H1 (cell line): ENCODE data around the gene ZNF791. TPM values are rescaled to one million over a fixed set of nuclear protein-coding genes. Genes with fewer than 3 reads are reported as not detected.
"Not testable (repeated sequence)": the region's sequence is repeated elsewhere in the genome, so short reads cannot be mapped to it uniquely, and the experiment has no call there.

Experiments
- CTCF ChIA-PET: fragments of 300-600 bp; sonication (Branson Sonifier 250); formaldehyde crosslinking; loops from one replicate; lab custom pipeline; 2021; ENCODE audit not compliant: partially characterized antibody; lab: Charles Lee
- POLR2A ChIA-PET: fragments of 300-600 bp; sonication (Branson Sonifier 250); formaldehyde crosslinking; loops from one replicate; lab custom pipeline; 2021; ENCODE audit warnings: inconsistent platforms; ENCODE audit not compliant: partially characterized antibody; lab: Charles Lee
- DNase-seq, 2 experiments: peaks; one replicate each; pipeline versions ENCODE4 v3.0.0 to v3.0.0-alpha.2; 2010 to 2022; ENCODE audit warnings: low spot score in 2 of 2, low read depth in 1 of 2, mixed read lengths in 1 of 2
- FAIRE-seq: peaks from 2 replicates; lab custom pipeline; 2011; peaks lifted over from hg19 to GRCh38; lab: Jason Lieb, UNC
- H2AFZ ChIP-seq: 2 replicates; pipeline ENCODE4 v1.8.1; 2012; ENCODE audit warnings: low read length, inconsistent platforms
- H2AK5ac ChIP-seq: 2 replicates; pipeline ENCODE4 v1.6.1; 2013; ENCODE audit warnings: low read depth, low read length
- H2BK120ac ChIP-seq: replicated peaks from 2 replicates; pipeline ENCODE3; 2013; ENCODE audit warnings: low read depth, low read length, inconsistent platforms
- H2BK12ac ChIP-seq: 2 replicates; pipeline ENCODE4 v1.6.1; 2013; ENCODE audit warnings: low read depth, low read length
- H2BK15ac ChIP-seq: 2 replicates; pipeline ENCODE4 v1.6.1; 2013; ENCODE audit warnings: low read length
- H2BK20ac ChIP-seq: 2 replicates; pipeline ENCODE4 v1.6.1; 2013; ENCODE audit warnings: low read length
- H2BK5ac ChIP-seq: 2 replicates; pipeline ENCODE4 v1.6.1; 2013; ENCODE audit warnings: low read depth, low read length
- H3K14ac ChIP-seq: 2 replicates; pipeline ENCODE4 v1.6.1; 2013; ENCODE audit warnings: inconsistent platforms; ENCODE audit not compliant: insufficient read length
- H3K18ac ChIP-seq: 2 replicates; pipeline ENCODE4 v1.6.1; 2013; ENCODE audit warnings: low read length; ENCODE audit errors: extremely low read depth
- H3K23ac ChIP-seq: 2 replicates; pipeline ENCODE4 v1.6.1; 2013; ENCODE audit warnings: inconsistent platforms; ENCODE audit not compliant: insufficient read length
- H3K23me2 ChIP-seq: 2 replicates; pipeline ENCODE4 v1.6.1; 2013; ENCODE audit warnings: low read depth, low read length
- H3K27ac ChIP-seq: 2 replicates; pipeline ENCODE4 v1.6.1; 2011; ENCODE audit warnings: low read depth, low read length, inconsistent platforms
- H3K27me3 ChIP-seq, 4 experiments: replicated peaks in 1 of 4; 1 replicate in 1 of 4; 2 replicates in 3 of 4; pipeline versions ENCODE4 v1.6.1 to v1.8.1; 2011 to 2013; ENCODE audit warnings: low read length in 3 of 4, mild to moderate bottlenecking in 3 of 4, inconsistent platforms in 2 of 4, mixed read lengths in 2 of 4, moderate library complexity in 1 of 4; ENCODE audit not compliant: control insufficient read depth in 3 of 4, insufficient read depth in 3 of 4; ENCODE audit errors: extremely low read depth in 1 of 4
- H3K36me3 ChIP-seq, 4 experiments: 2 replicates each; pipeline versions ENCODE4 v1.6.1 to v1.8.1; 2011 to 2013; ENCODE audit warnings: mild to moderate bottlenecking in 4 of 4, low read length in 3 of 4, moderate library complexity in 2 of 4, control low read depth in 1 of 4, inconsistent platforms in 1 of 4; ENCODE audit not compliant: insufficient read depth in 4 of 4, control insufficient read depth in 2 of 4
- H3K4ac ChIP-seq: replicated peaks from 2 replicates; pipeline ENCODE3; 2013; ENCODE audit warnings: low read length, low read depth, mixed read lengths, inconsistent platforms; ENCODE audit not compliant: insufficient read length
- H3K4me1 ChIP-seq, 4 experiments: replicated peaks in 1 of 4; 1 replicate in 1 of 4; 2 replicates in 3 of 4; pipeline versions ENCODE4 v1.6.1 to v1.8.1; 2011 to 2013; ENCODE audit warnings: low read length in 3 of 4, inconsistent platforms in 2 of 4, mixed read lengths in 1 of 4; ENCODE audit not compliant: insufficient read depth in 4 of 4, control insufficient read depth in 3 of 4
- H3K4me2 ChIP-seq, 2 experiments: 2 replicates each; pipeline versions ENCODE4 v1.6.1 to v1.8.1; 2011 to 2013; ENCODE audit warnings: low read depth in 2 of 2, low read length in 2 of 2, control low read depth in 1 of 2, inconsistent platforms in 1 of 2, mild to moderate bottlenecking in 1 of 2; ENCODE audit not compliant: insufficient read depth in 1 of 2
- H3K4me3 ChIP-seq, 4 experiments: fragments of 200-600, 300-600 bp in 1 of 4; sonication (generic), shearing (Covaris generic), sonication (Bioruptor Twin) in 1 of 4; 2 replicates each; pipeline versions ENCODE4 v1.5.1 to v1.8.1; 2011 to 2016; ENCODE audit warnings: low read length in 4 of 4, low read depth in 3 of 4, control low read depth in 2 of 4, inconsistent platforms in 2 of 4, mild to moderate bottlenecking in 2 of 4, mixed read lengths in 1 of 4, moderate library complexity in 1 of 4; ENCODE audit not compliant: insufficient read depth in 2 of 4; ENCODE audit errors: extremely low read depth in 1 of 4
- H3K56ac ChIP-seq: replicated peaks from 2 replicates; pipeline ENCODE3; 2013; ENCODE audit warnings: low read depth, mild to moderate bottlenecking, mixed read lengths, low read length, inconsistent platforms; ENCODE audit not compliant: insufficient read length
- H3K79me1 ChIP-seq: 2 replicates; pipeline ENCODE4 v1.6.1; 2013; ENCODE audit warnings: low read depth, low read length, control low read depth
- H3K79me2 ChIP-seq, 2 experiments: 2 replicates each; pipeline versions ENCODE4 v1.6.1 to v1.8.1; 2012 to 2013; ENCODE audit warnings: low read length in 2 of 2, mild to moderate bottlenecking in 2 of 2, inconsistent platforms in 1 of 2; ENCODE audit not compliant: insufficient read depth in 2 of 2, control insufficient read depth in 1 of 2
- H3K9ac ChIP-seq, 4 experiments: replicated peaks in 1 of 4; 1 replicate in 1 of 4; 2 replicates in 3 of 4; pipeline versions ENCODE4 v1.6.1 to v1.8.1; 2011 to 2013; ENCODE audit warnings: low read depth in 3 of 4, low read length in 3 of 4, control low read depth in 2 of 4, mild to moderate bottlenecking in 2 of 4, moderate library complexity in 2 of 4, inconsistent platforms in 1 of 4; ENCODE audit errors: extremely low read depth in 1 of 4
- H3K9me3 ChIP-seq, 2 experiments: 2 replicates each; pipeline versions ENCODE4 v1.6.1 to v1.8.1; 2012 to 2013; ENCODE audit warnings: mild to moderate bottlenecking in 2 of 2, moderate library complexity in 2 of 2, control low read depth in 1 of 2, inconsistent platforms in 1 of 2, low read depth in 1 of 2, low read length in 1 of 2, mixed read lengths in 1 of 2; ENCODE audit not compliant: insufficient read depth in 2 of 2
- H4K20me1 ChIP-seq, 2 experiments: replicated peaks in 1 of 2; 2 replicates each; pipeline versions ENCODE3 to v1.8.1; 2011 to 2013; ENCODE audit warnings: inconsistent platforms in 2 of 2, low read length in 2 of 2, mild to moderate bottlenecking in 1 of 2; ENCODE audit not compliant: insufficient read depth in 2 of 2, control insufficient read depth in 1 of 2
- H4K5ac ChIP-seq: 2 replicates; pipeline ENCODE4 v1.6.1; 2013; ENCODE audit warnings: low read length, low read depth, mixed read lengths, inconsistent platforms; ENCODE audit not compliant: insufficient read length
- H4K8ac ChIP-seq: 2 replicates; pipeline ENCODE4 v1.8.0; 2013; ENCODE audit warnings: mild to moderate bottlenecking, moderate library complexity, low read length, inconsistent platforms; ENCODE audit not compliant: insufficient read depth; ENCODE audit errors: extremely low read depth
- H4K91ac ChIP-seq: replicated peaks from 2 replicates; pipeline ENCODE3; 2013; ENCODE audit warnings: low read length, mixed read lengths, inconsistent platforms; ENCODE audit not compliant: insufficient read length
- WGBS, 2 experiments: shearing (Covaris generic) in 1 of 2; methylation state at CpG; one replicate each; pipeline versions ENCODE4 v1.1.6 to v1.1.7; 2013 to 2015; ENCODE audit warnings: low lambda C conversion rate in 2 of 2, mixed read lengths in 2 of 2, inconsistent platforms in 1 of 2, low coverage in 1 of 2, missing lambda C conversion rate in 1 of 2; ENCODE audit not compliant: insufficient replicate concordance in 2 of 2, insufficient coverage in 1 of 2, insufficient read length in 1 of 2; ENCODE audit errors: extremely low coverage in 1 of 2, missing lambda C conversion rate in 1 of 2; 5-methylcytosine and 5-hydroxymethylcytosine counted together
- polyA plus RNA-seq, 7 experiments: library from polyadenylated mRNA; depleted of rRNA in 3 of 7; stranded (reverse) in 5 of 7; unstranded in 2 of 7; fragments of >200 nt in 5 of 7; fragments of 200-250 nt in 2 of 7; gene quantifications; 1 replicate in 5 of 7; 2 replicates in 1 of 7; 4 replicates in 1 of 7; pipeline versions ENCODE4 v1.2.1 to v1.2.3, GENCODE V29; 2011 to 2013; ENCODE audit warnings: missing spikeins in 2 of 7, mixed read lengths in 2 of 7
- total RNA-seq: library from RNA; stranded (reverse); fragmentation: NEBNext Ultra II Directional; extraction: Animal tissue kit (Norgen Biotek cat#: 25700); gene quantifications from 2 replicates; pipeline ENCODE4 v1.2.1, GENCODE V29; 2021

Gene ZNF791
- total and polyA plus RNA-seq, 2 of the 8 experiments (the other 6 are each of a cell fraction or from before 2014, with no cell fraction given): 4.1 to 18.6 TPM

- not testable (repeated sequence) for H4K91ac ChIP-seq, H2AFZ ChIP-seq, H3K14ac ChIP-seq, H4K5ac ChIP-seq, H3K9ac ChIP-seq, H3K4ac ChIP-seq, DNase-seq, H3K9me3 ChIP-seq, H3K27ac ChIP-seq, H2BK5ac ChIP-seq, H2AK5ac ChIP-seq, H2BK120ac ChIP-seq, FAIRE-seq, H3K27me3 ChIP-seq, H3K79me1 ChIP-seq, H2BK20ac ChIP-seq, H3K4me3 ChIP-seq, H4K8ac ChIP-seq, H2BK15ac ChIP-seq, H3K18ac ChIP-seq, H3K56ac ChIP-seq, H3K23ac ChIP-seq, H3K4me1 ChIP-seq, H2BK12ac ChIP-seq, H3K23me2 ChIP-seq, H3K4me2 ChIP-seq
- POLR2A ChIA-PET: interaction anchor here (0.7 to 6.4 kb wide), 9 partner anchors 8 to 117 kb away, joined by 3 to 93 read pairs (median 7); partner anchors contain the start of genes FBXW9, MAN2B1 and WDR83
- H3K79me2 ChIP-seq: peaks cover 0 to 11% of the 10 kb centered on the region in 2 experiments; a peak in 2 of 4 replicates
- CTCF ChIA-PET: interaction anchor here (0.6 to 3.5 kb wide), 7 partner anchors 8 to 642 kb away, joined by 3 to 20 read pairs (median 4); partner anchors contain the start of gene ZNF791
- 96% methylated on average over 5 of the region's 5 CpGs; no CpG with 5 or more reads in 1 of the 2 experiments for WGBS, 2 experiments
- peaks cover under 1 to 15% of the 10 kb centered on the region in 2 experiments for H4K20me1 ChIP-seq
- H3K36me3 ChIP-seq: peaks cover 36 to 52% (median 48%) of the 10 kb centered on the region in 4 experiments
These were observed 67.3 kb downstream of the ZNF791 start for GRCh38 chr19:12678039-12678438.
